Muscle of leg (tissue), 16 donors: ENCODE measurements around the gene UBLCP1. TPM values are rescaled to one million over a fixed set of nuclear protein-coding genes. Genes with fewer than 3 reads are reported as not detected.

Source experiments
- DNase-seq: peaks from one replicate; pipeline ENCODE4 v3.0.0; 2013
- H3K27ac ChIP-seq: one replicate; pipeline ENCODE4 v1.5.1; 2013; ENCODE audit warnings: mild to moderate bottlenecking, low read length, control low read depth
- H3K27me3 ChIP-seq: one replicate; pipeline ENCODE4 v1.6.1; 2013; ENCODE audit warnings: low read length; ENCODE audit not compliant: control insufficient read depth, insufficient read depth
- H3K36me3 ChIP-seq: one replicate; pipeline ENCODE4 v1.6.1; 2013; ENCODE audit warnings: low read length; ENCODE audit not compliant: control insufficient read depth, insufficient read depth
- H3K4me1 ChIP-seq: one replicate; pipeline ENCODE4 v1.6.1; 2013; ENCODE audit warnings: low read length; ENCODE audit not compliant: control insufficient read depth, insufficient read depth
- H3K4me3 ChIP-seq: one replicate; pipeline ENCODE4 v1.5.1; 2013; ENCODE audit warnings: low read length, control low read depth
- H3K9me3 ChIP-seq: replicated peaks from 2 replicates; pipeline ENCODE4 v1.6.1; 2013; ENCODE audit warnings: low read depth, low read length; ENCODE audit not compliant: control insufficient read depth
- WGBS: methylation state at CpG from one replicate; pipeline ENCODE4 v1.1.5; 2013; ENCODE audit warnings: missing lambda C conversion rate; ENCODE audit not compliant: insufficient coverage; 5-methylcytosine and 5-hydroxymethylcytosine counted together
- long read RNA-seq, 11 donors: transcript quantifications; one replicate each; lab custom pipeline, GENCODE V29; 2026
- polyA plus RNA-seq, 8 donors: library from polyadenylated mRNA; unstranded; fragments of 120-200 nt; gene quantifications; one replicate each; pipeline versions ENCODE4 v1.2.1 to v1.2.3, GENCODE V29; 2013; ENCODE audit warnings: inconsistent platforms in 1 of 8, low replicate concordance in 1 of 8; ENCODE audit not compliant: insufficient read length in 8 of 8, insufficient read depth in 1 of 8
- total RNA-seq: library from RNA; stranded (reverse); fragments of 120-200 nt; gene quantifications from one replicate; pipeline ENCODE4 v1.2.4, GENCODE V29; 2013

UBLCP1 gene, protein sequence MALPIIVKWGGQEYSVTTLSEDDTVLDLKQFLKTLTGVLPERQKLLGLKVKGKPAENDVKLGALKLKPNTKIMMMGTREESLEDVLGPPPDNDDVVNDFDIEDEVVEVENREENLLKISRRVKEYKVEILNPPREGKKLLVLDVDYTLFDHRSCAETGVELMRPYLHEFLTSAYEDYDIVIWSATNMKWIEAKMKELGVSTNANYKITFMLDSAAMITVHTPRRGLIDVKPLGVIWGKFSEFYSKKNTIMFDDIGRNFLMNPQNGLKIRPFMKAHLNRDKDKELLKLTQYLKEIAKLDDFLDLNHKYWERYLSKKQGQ
- total RNA-seq, result 14.5 TPM
- 10 to 100 TPM; 19.7 to 29.6 (median 22.5) TPM for polyA plus RNA-seq
- long read RNA-seq, donor 1, partial matches to known transcripts, result 6 of 9 reads
- long read RNA-seq, donor 1, other reads (novel, unspliced or antisense), result 0 of 9 reads
- long read RNA-seq, donor 2, result 0 reads
- long read RNA-seq, donor 3, transcript UBLCP1-201 (11 exons, 2,392 nt), result major isoform, 5 of 5 reads
- long read RNA-seq, donor 3, partial matches to known transcripts, result 0 of 5 reads
- long read RNA-seq, donor 3, other reads (novel, unspliced or antisense), result 0 of 5 reads
- long read RNA-seq, donor 4, transcript UBLCP1-201 (11 exons, 2,392 nt), result major isoform, 5 of 5 reads
- long read RNA-seq, donor 4, partial matches to known transcripts, result 0 of 5 reads
- long read RNA-seq, donor 4, other reads (novel, unspliced or antisense), result 0 of 5 reads
- long read RNA-seq, donor 5, transcript UBLCP1-201 (11 exons, 2,392 nt), result major isoform, 16 of 39 reads
- long read RNA-seq, donor 5, partial matches to known transcripts, result 23 of 39 reads
- long read RNA-seq, donor 5, other reads (novel, unspliced or antisense), result 0 of 39 reads
- long read RNA-seq, donor 6, transcript UBLCP1-201 (11 exons, 2,392 nt), result major isoform, 7 of 26 reads
- long read RNA-seq, donor 6, partial matches to known transcripts, result 19 of 26 reads
- long read RNA-seq, donor 6, other reads (novel, unspliced or antisense), result 0 of 26 reads
- long read RNA-seq, donor 7, partial matches to known transcripts, result 10 of 14 reads
- long read RNA-seq, donor 7, other reads (novel, unspliced or antisense), result 0 of 14 reads
- long read RNA-seq, donor 8, partial matches to known transcripts, result 0 of 3 reads
- long read RNA-seq, donor 8, other reads (novel, unspliced or antisense), result 0 of 3 reads
- long read RNA-seq, donor 9, transcript UBLCP1-201 (11 exons, 2,392 nt), result major isoform, 5 of 17 reads
- long read RNA-seq, donor 9, partial matches to known transcripts, result 12 of 17 reads
- long read RNA-seq, donor 9, other reads (novel, unspliced or antisense), result 0 of 17 reads
- long read RNA-seq, donor 10, transcript UBLCP1-201 (11 exons, 2,392 nt), result major isoform, 10 of 25 reads
- long read RNA-seq, donor 10, partial matches to known transcripts, result 15 of 25 reads
- long read RNA-seq, donor 10, other reads (novel, unspliced or antisense), result 0 of 25 reads
- long read RNA-seq, donor 11, transcript UBLCP1-201 (11 exons, 2,392 nt), result major isoform, 7 of 35 reads
- long read RNA-seq, donor 11, partial matches to known transcripts, result 28 of 35 reads
- long read RNA-seq, donor 11, other reads (novel, unspliced or antisense), result 0 of 35 reads

DNA sequence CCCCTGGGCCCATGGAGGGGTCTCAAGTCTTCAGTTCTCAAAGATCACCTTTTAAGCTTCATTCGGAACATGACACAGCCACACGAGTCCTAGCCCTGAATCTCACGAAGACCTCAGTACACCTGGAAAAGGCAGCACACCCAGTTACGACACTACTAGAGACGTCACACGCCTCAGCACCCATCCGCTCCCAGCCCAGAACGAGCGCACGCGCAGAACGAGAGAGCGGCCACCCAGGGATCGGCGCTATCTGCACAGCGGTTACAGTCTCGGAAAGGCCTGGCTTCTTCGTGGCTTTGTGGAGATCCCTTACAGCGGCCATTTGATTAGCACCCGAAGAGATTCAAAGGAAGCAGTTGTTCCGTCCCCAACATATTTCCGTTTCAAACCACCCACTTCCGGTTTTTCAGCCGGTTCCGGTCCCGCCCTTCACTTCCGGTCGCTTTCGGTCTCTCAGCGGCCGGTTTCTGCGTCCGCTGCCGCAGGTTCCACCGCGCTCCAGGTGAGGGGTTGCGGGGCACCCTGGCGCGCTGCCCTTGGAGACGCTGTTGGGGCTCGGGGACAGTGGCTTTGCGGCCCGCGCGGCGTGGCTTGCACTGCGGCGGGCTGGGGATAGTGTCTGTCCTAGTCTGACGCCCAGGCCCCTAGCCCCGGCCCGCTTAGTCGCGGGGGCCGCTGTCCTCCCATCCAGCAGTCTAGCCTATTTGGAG lies at the start of gene UBLCP1:
Gene UBLCP1, plus strand, starts transcription at position 432 of the 710 bp plus-strand sequence. CDS start 5,626 bp downstream, outside the sequence.
- Histone ChIP-seq H3K4me3 (peak within 1 kb of the TSS; percentile 99), H3K36me3 (no peaks in the 10 kb centered on the region), H3K9me3 (peaks cover 4% of the 10 kb centered on the region), H3K27me3 (peaks cover 3% of the 10 kb centered on the region), H3K27ac (peak within 1 kb of the TSS; percentile 90), H3K4me1 (peaks cover 8% of the 10 kb centered on the region)
- under 1% methylated on average over 52 of the region's 54 CpGs for WGBS
- peak; percentile 92 for DNase-seq

DNA sequence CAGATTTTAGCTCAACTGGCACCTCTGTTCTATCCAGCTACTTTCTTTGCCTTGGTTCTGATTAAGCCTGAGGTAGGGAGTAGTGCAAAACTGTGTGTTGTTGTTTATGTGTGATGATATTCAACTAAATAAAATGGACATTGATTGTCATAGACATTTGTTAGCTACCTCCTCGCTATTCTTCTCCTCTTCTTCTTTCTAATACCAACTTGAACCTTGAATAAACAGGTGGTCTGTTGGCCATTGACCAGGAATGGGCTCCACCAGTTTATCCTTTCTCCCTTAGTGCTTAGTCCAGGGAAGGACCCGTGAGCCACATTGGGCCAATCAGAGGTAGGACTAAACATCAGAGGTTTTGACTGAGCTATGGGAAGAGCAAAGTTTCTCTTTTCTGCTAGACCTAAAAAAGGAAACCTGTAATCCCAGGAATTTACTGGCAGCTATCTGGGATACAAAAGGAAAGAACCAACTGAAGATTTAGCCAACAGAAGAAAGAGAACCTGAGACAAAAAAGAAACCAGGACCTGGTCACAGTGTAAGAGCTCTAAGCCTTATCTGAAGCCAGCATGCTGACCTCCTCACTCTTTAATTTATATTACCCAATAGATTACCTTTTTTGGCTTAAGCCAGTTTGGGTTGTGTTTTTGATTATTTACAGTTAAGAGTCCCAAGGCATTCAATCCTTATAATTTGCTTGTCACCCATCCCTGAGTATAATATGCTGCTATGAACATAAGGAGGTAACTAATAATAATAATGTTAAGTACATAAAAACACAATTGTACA lies 48.4 kb upstream of the UBLCP1 start:
- Histone ChIP-seq H3K27ac (no peak overlapping the region), H3K4me1 (peaks cover 2% of the 10 kb centered on the region), H3K9me3 (no peaks in the 10 kb centered on the region), H3K4me3 (no peak overlapping the region), H3K27me3 (no peaks in the 10 kb centered on the region), H3K36me3 (no peaks in the 10 kb centered on the region)
- no CpG with 5 or more reads among the region's 2 CpGs for WGBS
- no peak for DNase-seq

DNA sequence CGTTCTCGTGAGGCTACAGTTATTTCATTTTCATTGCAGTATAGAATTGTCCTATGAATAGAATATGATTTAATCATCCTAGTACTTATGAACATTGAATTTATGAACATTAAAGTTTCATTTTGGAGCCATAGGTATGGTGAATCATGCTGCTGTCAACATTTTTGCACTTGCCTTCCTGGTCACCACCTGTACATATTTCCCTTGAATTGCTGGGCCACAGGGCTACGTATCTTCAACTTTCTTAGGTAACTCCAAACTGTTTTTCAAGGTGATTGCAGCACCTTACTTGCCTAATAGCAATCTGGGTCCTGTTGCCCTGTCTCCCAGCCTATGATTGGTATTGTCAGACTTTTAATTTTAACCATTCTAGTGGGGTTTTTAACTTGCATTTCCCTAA lies 47.2 kb upstream of the UBLCP1 start:
- no peak overlapping the region for H3K27ac ChIP-seq
- no peak for DNase-seq
- no peaks in the 10 kb centered on the region for H3K4me1 ChIP-seq
- no peaks in the 10 kb centered on the region for H3K9me3 ChIP-seq
- no peak overlapping the region for H3K4me3 ChIP-seq
- H3K36me3 ChIP-seq, result no peaks in the 10 kb centered on the region
- WGBS, result 100% methylated on average over 1 of the region's 3 CpGs
- no peaks in the 10 kb centered on the region for H3K27me3 ChIP-seq

DNA sequence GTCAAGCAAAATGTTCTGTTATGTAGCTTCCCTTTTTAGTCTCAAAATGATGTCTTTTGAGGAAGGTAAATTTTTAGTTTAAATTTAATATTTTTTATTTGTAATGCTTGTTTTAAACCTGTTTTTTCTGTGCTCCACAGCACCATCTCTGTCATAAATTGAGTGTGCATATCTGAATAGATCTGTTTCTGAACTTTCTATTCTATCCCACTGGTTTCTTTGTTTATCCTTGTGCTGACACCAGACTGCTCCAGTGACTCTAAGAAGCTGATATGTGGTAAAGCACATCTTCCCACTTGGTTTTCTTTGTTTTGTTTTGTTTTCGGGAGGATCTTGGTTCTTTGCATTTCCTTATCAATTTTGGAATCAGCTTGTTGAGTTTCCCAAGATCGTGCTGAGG lies 46.6 kb upstream of the UBLCP1 start:
- no peaks in the 10 kb centered on the region for H3K9me3 ChIP-seq
- no peaks in the 10 kb centered on the region for H3K36me3 ChIP-seq
- H3K27me3 ChIP-seq, result no peaks in the 10 kb centered on the region
- H3K4me1 ChIP-seq, result no peaks in the 10 kb centered on the region
- no peak overlapping the region for H3K27ac ChIP-seq
- DNase-seq, result no peak
- no peak overlapping the region for H3K4me3 ChIP-seq
- whole genome bisulfite sequencing, result no CpG with 5 or more reads among the region's 2 CpGs

DNA sequence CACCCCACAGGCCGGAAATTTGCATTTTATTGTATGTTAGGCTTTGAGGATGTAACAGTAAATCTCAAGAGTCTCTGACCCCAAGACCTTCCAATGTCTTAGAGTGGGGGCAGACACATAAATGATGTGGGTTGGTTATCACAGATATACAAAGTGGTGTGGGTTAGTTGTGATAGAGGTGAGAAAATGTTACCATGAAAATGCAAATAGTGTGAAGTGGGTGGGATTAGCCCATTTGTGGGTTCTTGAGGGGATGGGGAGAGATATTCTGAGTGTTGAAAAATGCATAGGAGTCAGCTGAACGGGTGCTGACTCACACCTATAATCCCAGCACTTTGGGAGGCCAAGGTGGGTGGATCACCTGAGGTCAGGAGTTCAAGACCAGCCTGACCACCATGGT lies 45.9 kb upstream of the UBLCP1 start:
- 60% methylated on average over 1 of the region's 2 CpGs for WGBS
- Histone ChIP-seq H3K36me3 (no peaks in the 10 kb centered on the region), H3K4me3 (no peak overlapping the region), H3K27ac (no peak overlapping the region), H3K9me3 (no peaks in the 10 kb centered on the region), H3K4me1 (no peaks in the 10 kb centered on the region), H3K27me3 (no peaks in the 10 kb centered on the region)
- DNase-seq, result no peak

DNA sequence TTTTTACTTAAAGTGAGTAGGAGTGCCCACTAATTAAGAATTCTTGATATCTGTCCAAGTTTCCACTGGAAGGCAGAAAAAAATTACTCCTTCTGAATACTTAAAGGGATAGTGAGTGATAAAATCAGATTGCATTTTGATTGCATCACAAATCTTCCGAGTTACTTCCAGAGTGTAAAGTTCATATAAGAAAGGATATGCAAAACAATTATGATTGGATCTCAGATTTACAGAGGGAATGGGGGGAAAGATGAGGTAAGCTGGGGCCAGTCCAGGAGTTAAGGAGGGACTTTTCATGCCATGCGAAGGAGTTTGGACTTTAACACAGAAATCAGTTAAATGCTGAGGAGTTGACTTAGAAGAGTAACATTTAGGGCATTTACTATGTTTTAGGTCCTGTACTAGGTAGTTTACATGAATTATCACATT lies 44.5 kb upstream of the UBLCP1 start:
- Histone ChIP-seq H3K4me3 (no peak overlapping the region), H3K36me3 (no peaks in the 10 kb centered on the region), H3K4me1 (no peaks in the 10 kb centered on the region), H3K27me3 (no peaks in the 10 kb centered on the region), H3K9me3 (no peaks in the 10 kb centered on the region), H3K27ac (no peak overlapping the region)
- no CpG with 5 or more reads among the region's 2 CpGs for WGBS
- no peak for DNase-seq

DNA sequence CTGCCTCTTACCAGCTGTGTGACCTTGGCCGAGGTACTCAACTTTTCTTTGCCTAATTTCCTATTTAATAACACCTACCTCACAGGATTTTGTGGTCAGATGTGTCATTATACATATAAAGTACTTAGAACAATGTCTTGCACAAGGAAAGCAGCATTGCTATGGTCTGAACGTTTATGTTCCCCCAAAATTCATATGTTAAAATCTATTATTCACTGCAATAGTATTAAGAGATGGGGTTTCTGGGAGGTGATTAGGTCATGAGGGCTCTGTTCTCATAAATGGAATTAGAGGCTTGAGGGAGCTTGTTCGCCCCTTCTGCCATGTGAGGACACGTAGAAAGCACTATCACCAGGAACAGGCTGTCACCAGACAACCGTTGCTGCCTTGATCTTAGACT lies 42.9 kb upstream of the UBLCP1 start:
- Histone ChIP-seq H3K27ac (no peak overlapping the region), H3K9me3 (no peaks in the 10 kb centered on the region), H3K27me3 (no peaks in the 10 kb centered on the region), H3K36me3 (no peaks in the 10 kb centered on the region), H3K4me1 (no peaks in the 10 kb centered on the region), H3K4me3 (no peak overlapping the region)
- whole genome bisulfite sequencing, result no CpG with 5 or more reads among the region's 5 CpGs
- DNase-seq, result no peak

DNA sequence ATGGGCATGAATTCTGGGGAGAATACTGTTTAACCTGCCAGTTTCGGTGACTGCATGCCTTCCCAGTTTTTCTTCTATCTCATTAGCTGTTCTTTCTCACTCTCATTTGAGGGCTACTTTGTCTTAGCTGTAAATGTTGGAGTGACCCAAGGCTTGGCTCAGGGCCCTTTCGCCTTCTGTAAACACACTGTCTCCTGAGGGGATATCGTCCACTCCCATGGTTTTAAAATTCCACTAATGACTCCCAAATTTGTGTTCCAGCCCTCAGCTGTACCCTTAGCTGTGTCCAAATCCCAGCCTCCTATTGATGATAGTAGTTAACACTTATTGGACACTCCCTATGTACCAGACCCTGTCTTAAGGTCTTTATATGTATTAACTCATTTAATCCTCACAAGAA lies 39.6 kb upstream of the UBLCP1 start:
- Histone ChIP-seq H3K4me1 (no peaks in the 10 kb centered on the region), H3K4me3 (no peak overlapping the region), H3K27ac (no peak overlapping the region), H3K9me3 (no peaks in the 10 kb centered on the region), H3K27me3 (peaks cover 3% of the 10 kb centered on the region), H3K36me3 (no peaks in the 10 kb centered on the region)
- WGBS, result no CpG with 5 or more reads among the region's 3 CpGs
- no peak for DNase-seq
